ENCODE measurements around the gene POLE2.
"Not testable (repeated sequence)": the region's sequence is repeated elsewhere in the genome, so short reads cannot be mapped to it uniquely, and the experiment has no call there.

The POLE2 gene, protein sequence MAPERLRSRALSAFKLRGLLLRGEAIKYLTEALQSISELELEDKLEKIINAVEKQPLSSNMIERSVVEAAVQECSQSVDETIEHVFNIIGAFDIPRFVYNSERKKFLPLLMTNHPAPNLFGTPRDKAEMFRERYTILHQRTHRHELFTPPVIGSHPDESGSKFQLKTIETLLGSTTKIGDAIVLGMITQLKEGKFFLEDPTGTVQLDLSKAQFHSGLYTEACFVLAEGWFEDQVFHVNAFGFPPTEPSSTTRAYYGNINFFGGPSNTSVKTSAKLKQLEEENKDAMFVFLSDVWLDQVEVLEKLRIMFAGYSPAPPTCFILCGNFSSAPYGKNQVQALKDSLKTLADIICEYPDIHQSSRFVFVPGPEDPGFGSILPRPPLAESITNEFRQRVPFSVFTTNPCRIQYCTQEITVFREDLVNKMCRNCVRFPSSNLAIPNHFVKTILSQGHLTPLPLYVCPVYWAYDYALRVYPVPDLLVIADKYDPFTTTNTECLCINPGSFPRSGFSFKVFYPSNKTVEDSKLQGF

DNA sequence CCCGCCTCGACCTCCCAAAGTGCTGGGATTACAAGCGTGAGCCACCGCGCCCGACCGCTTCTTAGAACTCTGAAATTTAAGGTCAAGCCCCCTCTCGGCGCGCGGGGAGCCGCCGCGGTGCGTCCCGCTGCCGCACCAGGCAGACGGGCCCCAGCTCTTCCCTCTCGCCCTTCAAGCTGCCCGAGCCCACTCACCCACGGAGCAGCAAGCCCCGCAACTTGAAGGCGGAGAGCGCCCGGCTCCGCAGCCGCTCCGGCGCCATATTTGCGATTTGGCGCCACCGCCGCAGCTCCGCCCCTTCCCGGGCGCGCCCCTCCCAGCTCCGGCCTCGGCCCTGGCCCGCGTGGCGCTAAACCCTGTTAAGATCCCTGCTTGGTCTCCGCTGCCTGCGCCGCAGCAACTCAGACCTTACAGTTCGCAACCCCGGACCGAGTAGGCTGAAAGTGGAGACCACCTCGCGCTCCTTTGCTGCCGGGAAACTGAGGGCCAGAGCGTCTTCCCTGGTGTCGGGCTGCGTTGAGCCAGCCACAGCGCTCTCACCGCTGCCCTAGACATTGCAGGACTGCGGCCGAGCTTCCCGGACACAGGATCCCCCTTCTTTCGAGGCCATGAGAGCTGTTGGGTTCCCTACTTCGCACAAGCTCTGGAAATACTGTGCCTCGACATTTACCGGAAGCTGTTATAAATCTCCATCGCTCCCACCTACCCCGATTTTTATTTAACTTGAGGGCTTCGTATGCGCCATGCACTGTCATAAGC lies at the start of gene POLE2:
POLE2 (minus strand) TSS at position 273 of the 759 bp plus-strand sequence; CDS start at position 262, 11 bp downstream.
- FAIRE-seq, result no peak

DNA sequence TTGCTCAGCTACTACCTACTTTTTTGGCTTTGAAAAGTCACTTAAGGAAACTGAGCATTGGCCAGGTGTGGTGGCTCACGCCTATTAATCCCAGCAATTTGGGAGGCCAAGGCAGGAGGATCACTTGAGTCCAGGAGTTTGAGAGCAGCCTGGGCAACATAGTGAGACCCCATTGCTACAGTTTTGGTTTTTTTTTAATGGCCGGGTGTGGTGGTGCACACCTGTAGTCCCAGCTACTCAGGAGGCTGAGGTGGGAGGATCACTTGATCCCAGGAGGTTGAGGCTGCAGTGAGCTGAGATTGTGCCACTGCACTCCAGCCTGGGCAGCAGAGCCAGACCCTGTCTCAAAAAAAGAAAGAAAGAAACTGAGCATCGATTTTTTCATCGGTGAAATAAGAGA lies 47.7 kb upstream of the POLE2 start:
- FAIRE-seq, result not testable (repeated sequence)

DNA sequence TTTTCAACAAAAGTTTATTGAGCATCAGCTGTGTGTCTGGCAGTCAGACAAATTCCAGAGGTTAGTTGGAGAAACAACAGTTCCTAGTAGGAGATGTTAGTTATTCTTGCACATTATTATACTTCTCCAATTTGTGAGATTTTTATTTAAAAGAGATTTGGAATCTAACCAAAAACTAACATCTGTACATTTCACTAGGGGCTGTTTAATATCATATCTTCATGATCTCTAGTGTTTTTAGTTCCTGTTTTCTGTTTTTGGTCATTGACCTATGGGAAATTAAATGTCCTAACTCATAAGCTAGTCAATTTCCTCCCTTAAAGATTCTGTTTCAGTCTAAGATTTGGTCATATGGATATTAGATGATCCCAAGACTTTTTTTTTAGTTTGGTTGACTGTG lies 45.8 kb upstream of the POLE2 start:
- peak; percentile 75 for FAIRE-seq

DNA sequence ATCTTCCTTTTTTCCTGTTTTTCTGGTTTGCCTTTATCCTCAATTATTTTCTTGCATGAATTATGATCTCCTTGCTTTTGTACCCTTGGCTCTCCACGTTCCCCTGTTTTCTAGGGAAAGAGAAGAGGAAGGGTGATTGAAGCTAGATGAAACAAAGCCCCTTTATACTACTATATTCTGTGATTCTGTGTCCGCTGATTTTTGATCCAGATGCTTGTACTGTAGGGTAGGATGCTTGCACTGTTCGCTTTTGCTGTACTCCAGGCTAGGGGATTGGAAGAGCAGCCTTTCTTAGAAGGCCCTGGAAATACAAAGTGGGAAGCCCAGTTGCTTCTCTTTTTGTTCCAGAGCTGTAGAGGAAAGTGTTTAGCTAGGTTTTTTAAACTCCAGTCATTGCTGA lies 44.9 kb upstream of the POLE2 start:
- FAIRE-seq, result no peak

DNA sequence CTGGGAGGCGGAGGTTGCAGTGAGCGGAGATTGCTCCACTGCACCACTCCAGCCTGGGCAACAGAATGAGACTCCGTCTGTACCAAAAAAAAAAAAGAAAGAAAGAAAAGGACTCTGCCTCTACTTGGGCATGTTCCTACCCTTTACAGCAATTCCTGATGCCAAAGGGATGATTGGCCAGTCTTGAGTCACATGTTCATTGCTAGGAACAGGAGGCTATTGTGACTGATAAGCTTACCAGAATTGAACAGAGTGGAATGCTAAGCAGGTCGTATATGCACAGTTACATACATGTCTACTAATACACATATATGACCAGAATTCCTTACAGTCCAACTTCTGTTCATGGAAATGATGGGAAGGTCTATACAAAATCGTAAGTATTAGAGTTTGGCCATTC lies 39.2 kb upstream of the POLE2 start:
- no peak for FAIRE-seq

DNA sequence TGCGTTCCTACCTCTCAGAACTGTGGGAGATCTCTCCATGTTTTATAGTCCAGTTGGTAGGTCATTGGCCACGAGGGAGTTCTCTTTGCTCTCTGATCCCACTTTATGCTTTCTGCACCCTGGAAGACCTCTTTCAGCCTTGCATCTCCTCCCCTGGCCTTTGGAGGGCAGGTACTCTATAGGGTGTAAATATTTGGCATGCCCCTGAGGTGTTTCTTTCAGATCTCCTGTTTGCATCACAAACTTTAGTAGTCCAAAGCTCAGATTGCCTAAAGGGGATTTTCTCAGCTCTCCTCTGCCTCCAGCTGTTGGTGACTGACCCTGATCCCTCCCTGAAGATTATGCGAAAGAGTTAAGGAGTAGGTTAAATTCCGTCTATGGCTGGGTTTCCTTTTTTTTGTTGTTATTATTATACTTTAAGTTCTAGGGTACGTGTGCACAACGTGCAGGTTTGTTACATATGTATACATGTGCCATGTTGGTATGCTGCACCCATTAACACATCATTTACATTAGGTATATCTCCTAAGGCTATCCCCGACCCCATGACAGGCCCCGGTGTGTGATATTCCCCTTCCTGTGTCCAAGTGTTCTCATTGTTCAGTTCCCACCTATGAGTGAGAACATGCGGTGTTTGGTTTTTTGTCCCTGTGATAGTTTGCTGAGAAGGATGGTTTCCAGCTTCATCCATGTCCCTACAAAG lies 33.9 kb upstream of the POLE2 start:
- not testable (repeated sequence) for FAIRE-seq

DNA sequence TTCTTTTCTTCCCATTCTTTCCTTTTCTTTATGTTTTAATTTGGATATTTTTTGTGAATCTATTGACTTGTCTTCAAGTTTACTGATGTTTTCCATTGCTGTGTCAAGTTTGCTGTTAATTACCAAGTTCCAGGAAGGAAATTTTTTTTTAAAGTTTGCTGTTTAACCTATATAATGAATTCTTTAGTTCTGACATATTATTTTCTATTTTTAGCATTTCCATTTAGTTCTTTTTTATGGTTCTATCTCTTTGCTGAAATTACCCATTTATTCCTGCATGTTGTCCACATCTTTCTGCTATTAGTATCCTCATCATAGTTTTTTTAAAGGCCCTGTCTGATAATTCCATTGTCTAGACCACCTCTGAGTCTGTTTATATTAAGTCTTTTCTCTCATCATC lies 32.7 kb upstream of the POLE2 start:
- no peak for FAIRE-seq

DNA sequence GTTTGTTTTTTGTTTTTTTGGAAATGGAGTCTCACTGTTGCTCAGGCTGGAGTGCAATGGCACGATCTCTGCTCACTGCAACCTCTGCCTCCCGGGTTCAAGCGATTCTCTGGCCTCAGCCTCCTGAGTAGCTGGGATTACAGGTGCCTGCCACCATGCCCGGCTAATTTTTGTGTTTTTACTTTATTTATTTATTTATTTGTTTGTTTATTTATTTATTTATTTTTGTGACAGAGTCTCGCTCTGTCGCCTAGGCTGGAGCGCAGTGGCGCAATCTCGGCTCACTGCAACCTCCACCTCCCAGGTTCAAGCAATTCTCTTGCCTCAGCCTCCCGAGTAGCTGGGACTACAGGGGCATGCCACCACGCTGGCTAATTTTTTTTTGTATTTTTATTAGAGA lies 23.0 kb upstream of the POLE2 start:
- not testable (repeated sequence) for FAIRE-seq

DNA sequence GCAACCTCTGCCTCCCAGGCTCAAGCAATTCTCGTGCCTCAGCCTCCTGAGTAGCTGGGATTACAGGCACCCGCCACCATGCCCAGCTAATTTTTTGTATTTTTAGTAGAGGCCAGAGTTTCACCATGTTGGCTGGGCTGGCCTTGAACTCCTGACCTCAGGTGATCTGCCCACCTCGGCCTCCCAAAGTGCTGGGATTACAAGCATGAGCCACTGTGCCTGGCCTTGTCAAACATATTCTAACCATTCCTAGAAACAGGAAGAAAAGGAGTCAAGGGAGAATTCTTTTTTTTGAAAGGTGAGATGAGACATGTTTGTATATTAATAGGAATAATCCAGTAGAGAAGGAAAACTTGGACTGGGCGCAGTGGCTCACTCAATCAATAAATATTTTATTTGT lies 16.5 kb upstream of the POLE2 start:
- FAIRE-seq, result not testable (repeated sequence)

DNA sequence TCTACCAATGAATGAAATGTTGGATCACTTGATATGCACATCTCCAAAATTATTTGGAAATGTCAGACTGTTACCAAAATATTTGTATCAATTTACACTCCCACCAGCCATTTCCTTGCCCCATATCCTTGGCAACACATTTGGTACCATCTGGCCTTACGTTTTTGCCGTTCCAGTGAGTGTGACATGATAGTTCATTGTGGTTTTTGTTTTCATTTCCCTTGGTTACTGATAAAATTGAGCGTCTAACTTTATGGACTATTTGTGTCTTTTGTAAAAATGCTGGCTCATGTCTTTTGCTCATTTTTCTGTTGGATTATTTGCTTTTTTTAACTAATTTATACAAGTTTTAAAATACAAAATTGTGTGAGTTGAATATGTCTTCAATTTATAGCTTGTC lies 16.0 kb upstream of the POLE2 start:
- FAIRE-seq, result peak; percentile 41

DNA sequence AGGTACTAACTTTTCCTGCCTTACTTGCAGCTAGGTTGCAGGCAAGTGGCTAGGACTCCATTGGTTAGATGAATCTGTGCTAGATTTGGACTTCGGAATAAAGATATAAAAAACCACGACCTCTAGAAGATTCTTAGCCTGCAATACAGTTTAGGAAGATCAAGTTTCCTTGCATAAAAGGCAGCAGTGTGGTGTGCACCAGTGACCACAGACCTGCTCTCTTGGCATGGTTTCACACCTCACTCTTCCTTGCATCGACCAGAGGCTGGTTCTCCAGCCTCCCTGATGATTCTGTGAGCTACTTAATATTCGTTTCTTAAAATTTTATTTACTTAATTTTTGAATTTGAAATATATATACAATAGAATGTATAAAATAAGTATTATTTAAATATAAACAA lies 14.7 kb upstream of the POLE2 start:
- FAIRE-seq, result no peak

DNA sequence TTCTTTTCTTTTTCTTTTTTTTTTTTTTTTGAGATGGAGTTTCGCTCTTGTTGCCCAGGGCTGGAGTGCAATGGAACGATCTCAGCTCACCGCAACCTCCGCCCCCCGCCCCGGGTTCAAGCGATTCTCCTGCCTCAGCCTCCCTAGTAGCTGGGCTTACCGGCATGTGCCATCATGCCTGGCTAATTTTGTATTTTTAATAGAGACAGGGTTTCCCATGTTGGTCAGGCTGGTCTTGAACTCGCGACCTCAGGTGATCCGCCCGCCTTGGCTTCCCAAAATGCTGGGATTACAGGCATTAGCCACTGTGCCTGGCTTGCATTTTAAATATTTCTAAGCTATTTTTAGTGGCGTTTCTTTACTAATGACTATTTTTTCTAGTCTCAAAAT lies 5.7 kb upstream of the POLE2 start:
- FAIRE-seq, result not testable (repeated sequence)

DNA sequence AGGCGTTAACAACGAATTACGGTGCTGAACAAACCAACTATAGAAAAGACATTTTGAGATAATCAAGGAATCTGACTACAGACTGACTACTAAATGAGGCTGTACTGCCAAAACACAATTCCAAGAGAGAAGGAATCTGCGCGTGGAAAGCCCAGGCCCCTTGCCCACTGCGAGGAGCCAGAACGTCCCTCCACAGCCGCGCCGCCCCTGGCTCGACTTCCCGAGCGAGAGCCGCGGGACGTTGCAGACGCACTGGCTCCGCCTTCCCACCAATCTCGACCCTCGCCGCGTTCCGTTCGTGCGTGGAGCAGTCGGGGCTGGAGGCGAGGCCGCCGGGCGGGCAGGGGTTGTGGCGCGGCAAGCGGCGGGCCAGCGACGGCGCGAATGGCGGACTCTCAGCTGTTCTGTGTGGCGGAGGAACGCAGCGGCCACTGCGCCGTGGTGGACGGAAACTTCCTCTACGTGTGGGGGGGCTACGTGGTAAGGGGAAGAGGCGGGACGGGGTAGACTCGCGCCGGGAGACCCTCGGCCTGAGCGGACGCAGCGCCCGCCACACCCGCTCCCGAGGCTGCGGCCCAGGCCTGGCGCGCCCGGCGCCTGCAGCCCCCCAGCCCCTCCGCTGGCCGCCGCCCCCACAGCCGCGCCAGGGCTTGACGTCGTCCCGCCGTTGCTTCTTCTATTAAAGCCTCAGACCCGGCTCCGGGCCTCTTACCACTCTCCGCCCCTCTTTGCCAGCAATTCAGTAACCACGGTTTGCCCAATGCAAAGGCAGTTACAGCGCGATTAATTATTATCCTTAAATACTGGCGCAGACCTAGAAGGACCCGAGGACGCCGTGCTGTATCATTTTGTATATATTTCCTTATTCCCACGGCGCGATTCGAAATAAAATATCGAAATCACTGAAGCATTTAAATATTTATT lies 5.1 kb upstream of the POLE2 start, which contains the start of gene KLHDC1:
KLHDC1 (plus strand) TSS at position 310 of the 924 bp plus-strand sequence; CDS start at position 385, 75 bp downstream.
- FAIRE-seq, result no peak

DNA sequence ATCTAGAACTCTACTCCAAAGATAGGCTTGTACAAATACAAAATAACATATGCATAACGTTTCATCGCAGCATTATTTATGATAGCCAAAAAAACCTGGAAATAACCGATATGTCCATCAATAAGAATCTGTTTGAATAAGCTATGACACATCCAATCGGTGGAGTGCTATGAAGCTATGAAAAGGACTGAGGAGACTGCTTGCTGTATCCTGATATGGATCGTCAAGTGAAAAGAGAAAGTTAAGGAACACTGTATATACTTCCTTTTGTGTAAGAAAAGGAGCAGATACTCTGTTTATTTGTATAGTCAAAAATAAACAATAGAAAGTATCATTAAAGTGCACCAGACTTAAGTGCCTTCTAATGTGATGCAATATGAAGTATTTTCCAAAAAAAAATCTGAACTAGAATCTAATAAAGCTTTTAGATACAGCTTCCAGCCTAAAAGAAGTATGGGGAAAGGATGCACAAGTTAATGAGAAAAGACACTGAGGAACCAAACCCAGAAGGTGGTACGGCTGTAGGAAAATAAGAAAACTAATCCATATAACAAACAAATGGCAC lies 4.3 kb upstream of the POLE2 start:
- no peak for FAIRE-seq

DNA sequence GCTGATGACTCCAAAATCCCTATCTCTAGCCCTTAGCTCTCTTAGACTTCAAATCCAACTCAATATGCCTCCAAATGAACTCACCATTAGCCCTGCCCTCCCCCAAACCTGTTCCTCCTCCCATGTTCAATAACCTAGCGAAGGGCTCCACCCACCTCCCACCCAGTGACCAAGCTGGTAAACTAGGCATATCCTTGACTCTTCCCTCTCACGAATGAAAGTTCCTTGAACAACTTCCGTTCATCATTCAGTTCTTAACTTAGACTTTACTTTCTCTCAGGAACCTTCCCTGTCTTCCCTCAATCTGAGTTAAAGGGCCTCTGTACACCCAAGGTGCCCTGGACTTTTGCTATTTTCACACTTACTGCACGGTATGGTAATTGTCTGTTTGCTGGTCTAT lies 3.0 kb upstream of the POLE2 start:
- no peak for FAIRE-seq

DNA sequence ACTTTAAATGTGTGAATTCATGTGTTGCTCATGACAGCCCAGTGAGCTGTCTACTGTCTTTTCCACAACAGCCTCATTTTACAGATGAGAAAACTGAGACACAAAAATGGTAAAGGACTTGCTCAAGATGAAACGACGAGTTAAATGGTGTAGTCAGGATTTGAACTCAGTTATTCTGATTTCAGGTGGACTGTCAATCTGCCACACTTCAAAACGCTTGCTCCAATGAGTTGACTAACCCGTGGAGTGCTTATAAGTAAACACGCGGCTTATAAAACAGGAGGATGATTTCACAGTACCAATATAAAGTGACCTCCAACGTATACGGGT lies 652 bp upstream of the POLE2 start:
- no peak for FAIRE-seq

DNA sequence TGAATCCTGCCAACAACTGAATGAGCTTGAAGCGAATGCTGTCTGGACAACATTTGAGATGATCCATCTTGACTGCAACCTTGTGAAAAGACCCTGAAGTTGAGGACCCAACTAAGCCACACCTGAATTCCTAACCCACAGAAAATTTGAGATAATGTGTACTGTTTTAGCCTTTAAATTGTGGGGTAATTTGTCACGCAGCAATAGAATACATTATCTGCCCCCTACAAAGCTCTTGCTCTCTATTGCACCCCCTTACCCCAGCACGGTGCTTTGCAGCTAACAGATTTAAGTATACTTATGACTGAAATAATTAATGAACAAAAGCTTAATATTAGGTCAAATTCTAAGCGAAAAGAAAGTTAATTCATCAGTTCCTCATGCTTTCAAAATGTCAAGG lies 1.6 kb downstream of the POLE2 start:
- FAIRE-seq, result no peak

DNA sequence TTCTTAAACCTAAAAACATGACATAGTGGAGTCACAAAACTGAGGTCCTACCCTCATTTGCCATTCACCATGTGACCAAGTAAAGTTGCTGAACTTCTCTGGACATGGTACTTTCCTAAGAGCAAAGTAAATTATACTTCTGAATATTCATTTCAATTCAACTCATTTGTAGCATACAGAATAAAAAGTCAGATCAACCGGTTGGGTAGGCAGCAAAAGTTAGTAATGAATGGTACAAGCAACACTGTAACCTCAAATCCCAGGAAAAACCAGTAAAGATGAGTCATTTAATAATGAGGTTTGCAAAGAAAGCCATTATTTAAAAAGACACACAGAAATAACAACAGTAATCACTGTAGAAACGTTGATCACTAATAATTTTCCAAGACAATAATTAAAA lies 8.7 kb downstream of the POLE2 start:
- no peak for FAIRE-seq

DNA sequence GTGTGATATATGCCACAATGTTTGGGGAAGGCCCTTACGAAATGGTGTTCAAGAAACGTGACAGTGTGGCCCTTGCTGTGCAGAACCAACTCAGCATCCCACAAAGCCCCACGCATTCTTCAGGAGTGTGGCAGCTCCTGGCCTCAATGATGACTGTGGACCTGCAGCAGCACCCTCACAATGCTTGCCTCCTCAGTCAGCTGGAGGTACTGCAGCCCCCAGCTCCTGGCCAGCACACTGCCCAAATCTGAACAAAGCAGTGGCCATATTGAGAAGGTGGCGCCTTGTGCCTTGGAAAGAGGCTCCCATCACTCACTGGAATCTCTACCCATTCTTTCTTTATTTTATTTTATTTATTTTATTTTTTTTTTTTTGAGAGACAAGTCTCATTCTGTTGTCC lies 10.4 kb downstream of the POLE2 start:
- no peak for FAIRE-seq

DNA sequence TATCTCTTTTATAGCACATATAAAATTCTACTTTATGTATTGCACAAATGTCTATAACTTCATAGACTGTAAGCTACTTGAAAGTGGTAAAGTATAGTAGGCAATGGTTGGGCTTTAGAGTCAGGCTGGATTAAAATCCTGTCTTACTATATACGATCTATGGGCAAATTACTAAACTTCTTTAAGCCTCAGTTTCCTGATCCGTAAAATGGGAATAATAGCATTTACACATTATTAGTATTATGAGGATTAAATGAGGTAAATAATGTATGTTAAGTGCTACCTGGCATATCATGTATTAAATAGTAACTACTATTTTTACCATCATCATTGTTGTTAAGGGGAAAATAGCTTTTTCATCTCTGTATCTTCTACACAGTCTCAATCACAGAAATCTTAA lies 14.4 kb downstream of the POLE2 start:
- no peak for FAIRE-seq

DNA sequence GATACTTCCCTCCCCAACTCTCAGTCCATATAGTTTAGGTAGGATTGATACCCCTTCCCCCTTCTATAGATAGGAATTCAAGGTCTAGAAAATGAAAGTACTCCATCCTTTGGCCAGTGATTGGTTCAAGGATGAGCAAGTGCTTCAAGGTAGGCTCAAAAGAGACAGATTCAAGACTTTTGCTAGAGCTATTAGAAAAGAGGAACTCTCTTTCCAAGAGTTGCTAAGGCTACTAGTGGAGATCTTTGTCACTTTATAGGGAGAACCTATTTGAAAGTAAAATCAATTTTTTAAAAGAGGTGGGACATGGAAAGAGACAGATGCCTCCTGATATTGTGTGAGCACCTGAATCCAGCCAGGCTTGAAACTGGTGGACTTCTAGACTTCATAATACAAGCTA lies 17.5 kb downstream of the POLE2 start:
- FAIRE-seq, result no peak

Measured in endometrium (tissue), 2 donors.